AG04449 (cell line): ENCODE data around the gene CRMP1.

ENCODE experiments used
- CTCF ChIA-PET: fragments of 350-600 bp; formaldehyde crosslinking; extraction: SDS; loops from one replicate; lab custom pipeline; 2021; ENCODE audit warnings: antibody characterized with exemption; lab: Yijun Ruan, JAX
- POLR2A ChIA-PET: fragments of 400-600, 350-600 bp; formaldehyde crosslinking; extraction: SDS; loops from one replicate; lab custom pipeline; 2020; ENCODE audit warnings: antibody characterized with exemption, inconsistent platforms; lab: Yijun Ruan, JAX
- DNase-seq: peaks from one replicate; pipeline ENCODE4 v3.0.0-alpha.2; 2010; ENCODE audit warnings: low read depth, low spot score
- H3K4me3 ChIP-seq: 2 replicates; pipeline ENCODE4 v1.5.1; 2011; ENCODE audit warnings: low read depth, mild to moderate bottlenecking, control low read depth, low read length
- CTCF ChIP-seq: IDR thresholded peaks from one replicate; pipeline ENCODE4 v1.5.1; 2011; ENCODE audit warnings: mild to moderate bottlenecking, moderate library complexity, low read length, control low read depth, inconsistent platforms; ENCODE audit not compliant: insufficient read depth; ENCODE audit errors: missing control alignments

The CRMP1 gene

DNA sequence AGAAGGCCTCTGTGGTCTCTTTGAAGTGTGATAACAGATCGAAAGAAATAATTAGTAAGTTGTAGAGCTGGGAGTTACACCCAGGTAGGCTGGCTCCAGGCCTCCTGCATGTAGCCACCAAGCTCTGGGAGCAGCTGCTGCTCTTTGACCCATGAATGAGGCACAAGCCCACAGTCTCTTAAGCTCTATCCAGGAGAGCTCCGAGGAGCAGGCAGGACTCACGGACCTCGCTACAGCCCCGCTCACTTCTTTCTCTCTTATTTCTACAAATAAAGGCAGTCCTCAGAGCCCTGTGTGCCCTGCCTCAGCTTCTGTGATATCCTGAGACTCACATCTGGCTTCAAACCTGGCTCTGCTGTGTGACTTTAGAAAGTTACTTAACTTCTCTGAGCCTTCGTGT is 95.0 kb downstream of the CRMP1 start:
- no peak overlapping the region for H3K4me3 ChIP-seq
- no peak for DNase-seq
- no peak for TF ChIP-seq CTCF
- ChIA-PET POLR2A (no interaction called here), CTCF (interaction anchor here (1.4 to 2.0 kb wide), 2 partner anchors 7 to 15 kb away, joined by 6 to 10 read pairs; no protein-coding TSS in a partner anchor)

DNA sequence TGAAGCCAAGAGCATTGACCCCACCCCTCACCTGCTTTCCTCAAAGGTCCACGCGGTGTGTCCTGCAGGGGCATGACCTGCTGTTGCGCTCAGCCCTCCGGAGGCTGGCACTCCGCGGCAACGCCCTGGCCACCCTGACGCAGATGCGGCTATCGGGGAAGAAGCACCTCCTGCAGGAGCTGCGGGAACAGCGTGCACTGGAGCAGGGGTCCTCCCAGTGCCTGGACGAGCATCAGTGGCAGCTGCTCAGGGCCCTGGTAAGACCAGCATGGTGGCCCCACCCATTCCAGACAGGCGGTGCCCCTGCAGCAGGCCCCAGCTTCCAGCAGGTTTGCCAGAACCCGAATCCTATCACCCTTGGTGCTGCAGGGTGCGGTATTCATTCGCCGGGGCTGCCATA is 95.9 kb downstream of the CRMP1 start:
- no peak overlapping the region for H3K4me3 ChIP-seq
- no peak for TF ChIP-seq CTCF
- ChIA-PET CTCF (interaction anchor here (0.8 to 1.2 kb wide), 3 partner anchors 11 to 24 kb away, joined by 3 to 6 read pairs (median 3); no protein-coding TSS in a partner anchor), POLR2A (no interaction called here)
- no peak for DNase-seq

- DNase-seq, result no peak
- TF ChIP-seq CTCF, result no peak
- ChIA-PET CTCF (interaction anchor here (1.3 to 2.5 kb wide), 3 partner anchors 8 to 88 kb away, joined by 3 to 11 read pairs (median 3); no protein-coding TSS in a partner anchor), POLR2A (no interaction called here)
- H3K4me3 ChIP-seq, result no peak overlapping the region
Measured at GRCh38 chr4:5795580-5795979, 97.3 kb downstream of the CRMP1 start.

GRCh38 chr4:5793514-5793913 is 99.4 kb downstream of the CRMP1 start:
- TF ChIP-seq CTCF, result no peak
- DNase-seq, result no peak
- ChIA-PET POLR2A (no interaction called here), CTCF (interaction anchor here (1.2 to 2.5 kb wide), 2 partner anchors 19 to 29 kb away, joined by 3 to 11 read pairs; no protein-coding TSS in a partner anchor)
- no peak overlapping the region for H3K4me3 ChIP-seq

DNA sequence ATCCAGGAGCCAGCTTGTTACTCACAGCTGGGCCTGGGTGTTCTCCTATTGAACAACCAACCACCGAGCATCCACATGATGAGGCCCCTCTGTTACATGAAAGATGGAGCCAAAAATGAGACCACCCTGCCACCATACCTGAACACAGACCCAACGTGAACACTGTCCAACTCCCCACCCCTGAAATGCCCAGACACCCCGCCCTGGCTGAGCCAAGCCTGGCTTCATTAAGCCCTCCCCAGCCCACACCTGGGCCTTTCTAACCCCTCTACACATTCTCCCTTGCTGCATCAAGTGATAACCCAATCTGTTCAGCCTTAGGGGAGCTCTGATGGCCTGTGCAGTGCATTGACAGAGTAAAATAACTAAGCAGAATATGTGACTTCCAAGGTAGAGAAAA is 101.2 kb downstream of the CRMP1 start:
- POLR2A ChIA-PET, result no interaction called here
- H3K4me3 ChIP-seq, result no peak overlapping the region
- no peak for DNase-seq
- CTCF ChIA-PET, result interaction anchor here (1.2 to 2.1 kb wide), 19 partner anchors 10 to 741 kb away, joined by 3 to 18 read pairs (median 5); partner anchors contain the start of genes EVC2 and STK32B
- TF ChIP-seq CTCF, result no peak

GRCh38 chr4:5790546-5790857 is 102.4 kb downstream of the CRMP1 start:
- no peak for DNase-seq
- TF ChIP-seq CTCF, result no peak
- ChIA-PET CTCF (interaction anchor here (0.6 to 2.1 kb wide), 47 partner anchors 8 to 739 kb away, joined by 3 to 18 read pairs (median 4); partner anchors contain the start of genes EVC2 and STK32B), POLR2A (no interaction called here)
- H3K4me3 ChIP-seq, result no peak overlapping the region
